Right lung (tissue), 5 donors: ENCODE measurements around the gene KCNJ6. TPM values are rescaled to one million over a fixed set of nuclear protein-coding genes. Genes with fewer than 3 reads are reported as not detected.
"Not testable (repeated sequence)": the region's sequence is repeated elsewhere in the genome, so short reads cannot be mapped to it uniquely, and the experiment has no call there.

Experiments
- DNase-seq, 2 donors: peaks; one replicate each; pipeline ENCODE4 v3.0.0-alpha.2; 2013
- polyA plus RNA-seq, 5 donors: library from polyadenylated mRNA; unstranded; fragments of 120-200 nt; gene quantifications; one replicate each; pipeline versions ENCODE4 v1.2.1 to v1.2.3, GENCODE V29; 2013; ENCODE audit warnings: inconsistent platforms in 1 of 5, low replicate concordance in 1 of 5; ENCODE audit not compliant: insufficient read length in 5 of 5, insufficient read depth in 1 of 5

KCNJ6 gene
- polyA plus RNA-seq, 5 donors = 0.14 to 0.32 (median 0.18) TPM

- DNase-seq = no peak
Observed at GRCh38 chr21:37683396-37684114, 232.7 kb downstream of the KCNJ6 start.

GRCh38 chr21:37682966-37683365, 233.3 kb downstream of the KCNJ6 start:
- no peak for DNase-seq

- no peak for DNase-seq
Observed at GRCh38 chr21:37677006-37677405, 239.3 kb downstream of the KCNJ6 start.

- peak in 1 of 2 donors; percentile 31 for DNase-seq
Observed at GRCh38 chr21:37675202-37675801, 241.0 kb downstream of the KCNJ6 start.

- DNase-seq = no peak
Observed at GRCh38 chr21:37673801-37674575, 242.3 kb downstream of the KCNJ6 start.

GRCh38 chr21:37671381-37671780, 244.9 kb downstream of the KCNJ6 start:
- DNase-seq = no peak

GRCh38 chr21:37670883-37671282, 245.4 kb downstream of the KCNJ6 start:
- no peak for DNase-seq

GRCh38 chr21:37669249-37669648, 247.0 kb downstream of the KCNJ6 start:
- DNase-seq = no peak

GRCh38 chr21:37668462-37669239, 247.6 kb downstream of the KCNJ6 start:
- DNase-seq = no peak

- DNase-seq = no peak
Observed at GRCh38 chr21:37667380-37667779, 248.9 kb downstream of the KCNJ6 start.

- DNase-seq = no peak
Observed at GRCh38 chr21:37665230-37666024, 250.8 kb downstream of the KCNJ6 start.

GRCh38 chr21:37662227-37662626, 254.0 kb downstream of the KCNJ6 start:
- not testable (repeated sequence) for DNase-seq

- DNase-seq = no peak
Observed at GRCh38 chr21:37660709-37661108, 255.5 kb downstream of the KCNJ6 start.

GRCh38 chr21:37659874-37660273, 256.4 kb downstream of the KCNJ6 start:
- no peak for DNase-seq

- DNase-seq = peak; percentile 46 to 52
Observed at GRCh38 chr21:37658817-37659458, 257.3 kb downstream of the KCNJ6 start.

GRCh38 chr21:37658121-37658816, 258.0 kb downstream of the KCNJ6 start:
- DNase-seq = no peak

GRCh38 chr21:37656899-37657298, 259.4 kb downstream of the KCNJ6 start:
- no peak for DNase-seq

- no peak for DNase-seq
Observed at GRCh38 chr21:37655611-37656300, 260.5 kb downstream of the KCNJ6 start.

GRCh38 chr21:37654596-37654995, 261.7 kb downstream of the KCNJ6 start:
- no peak for DNase-seq
